Stomach (tissue), 19 donors: Measurements from ENCODE around the gene ITGB4. TPM values are rescaled to one million over a fixed set of nuclear protein-coding genes. Genes with fewer than 3 reads are reported as not detected.
A peak's percentile ranks its signal among the peaks of the same experiment; 100 is the strongest.

Experiments
- DNase-seq, 2 donors: peaks; one replicate each; pipeline versions ENCODE4 v3.0.0 to v3.0.0-alpha.2; 2013 to 2019
- H3K27ac ChIP-seq, 5 donors: fragments of 200-600 bp in 4 of 5; sonication (generic) in 4 of 5; one replicate each; pipeline ENCODE4 v1.5.1; 2013 to 2019; ENCODE audit warnings: mild to moderate bottlenecking in 1 of 5, moderate library complexity in 1 of 5
- H3K27me3 ChIP-seq, 3 donors: fragments of 200-600 bp; sonication (generic); one replicate each; pipeline ENCODE4 v1.5.1; 2017 to 2019; ENCODE audit warnings: mixed run types in 1 of 3
- H3K36me3 ChIP-seq, 4 donors: fragments of 200-600 bp; sonication (generic); 1 replicate in 3 of 4; 2 replicates in 1 of 4; pipeline ENCODE4 v1.5.1; 2016 to 2019
- H3K4me1 ChIP-seq, 4 donors: fragments of 200-600 bp; sonication (generic); one replicate each; pipeline ENCODE4 v1.5.1; 2016 to 2019
- H3K4me3 ChIP-seq, 4 donors: fragments of 200-600 bp; sonication (generic) in 3 of 4; one replicate each; pipeline ENCODE4 v1.5.1; 2016 to 2019; ENCODE audit warnings: mild to moderate bottlenecking in 1 of 4
- H3K9me3 ChIP-seq, 4 donors: fragments of 200-600 bp; sonication (generic); one replicate each; pipeline ENCODE4 v1.5.1; 2016 to 2019
- CTCF ChIP-seq, 7 experiments: fragments of 450-650 bp in 4 of 7; fragments of 200-600 bp in 3 of 7; sonication (generic) in 3 of 7; IDR thresholded peaks; one replicate each; pipeline ENCODE4 v1.5.1; 2016 to 2019; ENCODE audit warnings: antibody characterized with exemption in 7 of 7, control low read depth in 2 of 7, mild to moderate bottlenecking in 1 of 7
- EP300 ChIP-seq: sonication (generic); formaldehyde crosslinking; IDR thresholded peaks from one replicate; pipeline ENCODE4 v1.6.1; 2017; ENCODE audit warnings: antibody characterized with exemption
- POLR2A ChIP-seq, 4 donors: fragments of 450-650 bp; IDR thresholded peaks; one replicate each; pipeline ENCODE4 v1.6.1; 2016; ENCODE audit warnings: antibody characterized with exemption in 4 of 4, control low read depth in 2 of 4, mild to moderate bottlenecking in 1 of 4, moderate library complexity in 1 of 4
- POLR2AphosphoS5 ChIP-seq, 3 donors: sonication (generic); formaldehyde crosslinking; IDR thresholded peaks; one replicate each; pipeline ENCODE4 v1.6.1; 2016; ENCODE audit warnings: antibody characterized with exemption in 3 of 3
- WGBS, 5 donors: extraction: QIAGEN DNeasy Blood & Tissue Kit in 3 of 5; methylation state at CpG; one replicate each; pipeline versions ENCODE4 v1.1.5 to v1.1.7; 2013 to 2018; 5-methylcytosine and 5-hydroxymethylcytosine counted together
- intact Hi-C: fragments of 100-400 bp; cut with DNase I; formaldehyde crosslinking; loops from one replicate; pipeline ENCODE4 v1.15.1; 2023; ENCODE audit warnings: low total_unique reads
- long read RNA-seq, 10 donors: transcript quantifications; one replicate each; lab custom pipeline, GENCODE V29; 2026
- polyA plus RNA-seq, 3 donors: library from polyadenylated mRNA; stranded (reverse); fragments of 200-250 nt; gene quantifications; one replicate each; pipeline ENCODE4 v1.2.3, GENCODE V29; 2013
- total RNA-seq, 5 donors: library from RNA; depleted of rRNA; stranded (reverse); fragments of >200 nt; gene quantifications; one replicate each; pipeline versions ENCODE4 v1.1.0 to v1.2.3, GENCODE V29; 2014 to 2016
- donor health status: healthy with polysubstance abuse.
- donor health status: Bipolar disorder and iron deficiency.
- donor health status: healthy.

ITGB4 gene
- total RNA-seq: 100 to 1,000 TPM in 4 of 5 donors, 10 to 100 TPM in 1; 66.8 to 137 (median 132) TPM
- polyA plus RNA-seq: 10 to 100 TPM; 33.6 to 66.1 (median 60.3) TPM
- long read RNA-seq, donor 1: 0 reads
- long read RNA-seq, donor 2, full-length matches to known transcripts: 1 of 660 reads
- long read RNA-seq, donor 2, partial matches to known transcripts: 634 of 660 reads
- long read RNA-seq, donor 2, other reads (novel, unspliced or antisense): 25 of 660 reads
- long read RNA-seq, donor 3: 0 reads
- long read RNA-seq, donor 4: 0 reads
- long read RNA-seq, donor 5, partial matches to known transcripts: 0 of 10 reads
- long read RNA-seq, donor 5, other reads (novel, unspliced or antisense): 10 of 10 reads
- long read RNA-seq, donor 6: 0 reads
- long read RNA-seq, donor 7: 0 reads
- long read RNA-seq, donor 8, partial matches to known transcripts: 0 of 13 reads
- long read RNA-seq, donor 8, other reads (novel, unspliced or antisense): 13 of 13 reads
- long read RNA-seq, donor 9: 0 reads
- long read RNA-seq, donor 10: 0 reads

- TF ChIP-seq CTCF (IDR thresholded peaks at IDR 0.05): peak in 1 of 7 experiments; percentile 33
- peak in 2 of 3 donors; percentile 22 to 39 for TF ChIP-seq POLR2AphosphoS5 (IDR thresholded peaks at IDR 0.05)
- TF ChIP-seq EP300: no peak
- peak in 1 of 4 donors; percentile 33 for TF ChIP-seq POLR2A (IDR thresholded peaks at IDR 0.05)
- peak within 1 kb of the TSS; percentile 85 to 92 (median 90) for H3K27ac ChIP-seq
- WGBS, 5 donors: 1 to 3% (median 2%) methylated on average over 42 to 70 of the region's 70 CpGs
- H3K36me3 ChIP-seq: peaks cover 6 to 20% (median 15%) of the 10 kb centered on the region in 4 donors
- H3K4me3 ChIP-seq: peak within 1 kb of the TSS; percentile 43 to 60 (median 55)
- no peaks in the 10 kb centered on the region for H3K9me3 ChIP-seq
- peaks cover 0 to 64% (median 21%) of the 10 kb centered on the region in 3 donors for H3K27me3 ChIP-seq
- H3K4me1 ChIP-seq: peaks cover 17 to 41% (median 38%) of the 10 kb centered on the region in 4 donors
- peak; percentile 91 to 95 for DNase-seq
- intact Hi-C loops: no loop called here
Measured at GRCh38 chr17:75720656-75721462, at the start of gene ITGB4. ITGB4 (plus strand) TSS chr17:75721459; CDS start chr17:75724704, 3,245 bp downstream.

- Histone ChIP-seq H3K4me3 (no peak overlapping the region), H3K4me1 (peaks cover 18 to 54% (median 31%) of the 10 kb centered on the region in 4 donors), H3K36me3 (peaks cover 25 to 75% (median 74%) of the 10 kb centered on the region in 4 donors), H3K27ac (no peak overlapping the region), H3K27me3 (no peaks in the 10 kb centered on the region), H3K9me3 (no peaks in the 10 kb centered on the region)
- no peak for TF ChIP-seq EP300
- no peak for TF ChIP-seq POLR2AphosphoS5 (IDR thresholded peaks at IDR 0.05)
- no peak for TF ChIP-seq POLR2A (IDR thresholded peaks at IDR 0.05)
- no peak for TF ChIP-seq CTCF (IDR thresholded peaks at IDR 0.05)
- 85 to 95% (median 94%) methylated on average over 5 of the region's 5 CpGs for WGBS, 5 donors
- no peak for DNase-seq
- intact Hi-C loops: loop anchor here (5.0 kb wide), 1 partner anchor 70 kb away; no protein-coding TSS in a partner anchor
Measured at GRCh38 chr17:75672011-75672410, 49.2 kb upstream of the ITGB4 start.

- H3K36me3 ChIP-seq: peaks cover 25 to 83% (median 81%) of the 10 kb centered on the region in 4 donors
- H3K4me3 ChIP-seq: no peak overlapping the region
- no peak for TF ChIP-seq CTCF (IDR thresholded peaks at IDR 0.05)
- no peaks in the 10 kb centered on the region for H3K9me3 ChIP-seq
- peaks cover 9 to 45% (median 22%) of the 10 kb centered on the region in 4 donors for H3K4me1 ChIP-seq
- no peak for DNase-seq
- no peaks in the 10 kb centered on the region for H3K27me3 ChIP-seq
- no peak overlapping the region for H3K27ac ChIP-seq
- 78 to 88% (median 80%) methylated on average over 4 of the region's 4 CpGs for WGBS, 5 donors
- intact Hi-C loops: loop anchor here (5.0 kb wide), 1 partner anchor 69 kb away; no protein-coding TSS in a partner anchor
Measured at GRCh38 chr17:75673487-75673886, 47.8 kb upstream of the ITGB4 start.

GRCh38 chr17:75676461-75676860 lies 44.8 kb upstream of the ITGB4 start:
- Histone ChIP-seq H3K27me3 (no peaks in the 10 kb centered on the region), H3K36me3 (peaks cover 20 to 79% (median 70%) of the 10 kb centered on the region in 4 donors), H3K27ac (no peak overlapping the region), H3K9me3 (no peaks in the 10 kb centered on the region), H3K4me3 (no peak overlapping the region), H3K4me1 (peaks cover 22 to 46% (median 30%) of the 10 kb centered on the region in 4 donors)
- DNase-seq: no peak
- intact Hi-C loops: no loop called here
- WGBS, 5 donors: 67 to 78% (median 71%) methylated on average over 3 of the region's 3 CpGs
- TF ChIP-seq EP300 (no peak), POLR2AphosphoS5 (IDR thresholded peaks at IDR 0.05) (no peak), POLR2A (IDR thresholded peaks at IDR 0.05) (no peak), CTCF (IDR thresholded peaks at IDR 0.05) (no peak)
